Epithelial cell of proximal tubule (primary cell): ENCODE results near the gene PDZD2. TPM values are rescaled to one million over a fixed set of nuclear protein-coding genes. Genes with fewer than 3 reads are reported as not detected.

Experiments
- DNase-seq: peaks from one replicate; pipeline ENCODE4 v3.0.0-alpha.2; 2011; ENCODE audit warnings: low read depth
- H3K4me3 ChIP-seq: 2 replicates; pipeline ENCODE4 v1.5.1; 2011; ENCODE audit warnings: low read depth, mild to moderate bottlenecking, low read length
- CTCF ChIP-seq: conservative IDR thresholded peaks from 2 replicates; pipeline ENCODE4 v1.5.1; 2012; ENCODE audit warnings: low read depth, mild to moderate bottlenecking, low read length
- total RNA-seq: library from RNA; depleted of rRNA; stranded (reverse); fragments of >200 nt; gene quantifications from 2 replicates; pipeline ENCODE4 v1.2.3, GENCODE V29; 2015

The PDZD2 gene
- total RNA-seq, 1 donor from 2014 or later = 8.4 TPM

- H3K4me3 ChIP-seq = no peak overlapping the region
- no peak for TF ChIP-seq CTCF
- DNase-seq = no peak
These were observed 420.1 kb downstream of the PDZD2 start for GRCh38 chr5:32058997-32059396.

GRCh38 chr5:32059761-32060530 is 421.0 kb downstream of the PDZD2 start:
- TF ChIP-seq CTCF = no peak
- DNase-seq = no peak

GRCh38 chr5:32061236-32061635 is 422.3 kb downstream of the PDZD2 start:
- TF ChIP-seq CTCF = no peak
- no peak for DNase-seq
- H3K4me3 ChIP-seq = no peak overlapping the region

More at GRCh38 chr5:32059761-32060530, 421.0 kb downstream of the PDZD2 start:
- no peak overlapping the region for H3K4me3 ChIP-seq

- TF ChIP-seq CTCF = no peak
- DNase-seq = no peak
- no peak overlapping the region for H3K4me3 ChIP-seq
These were observed 427.5 kb downstream of the PDZD2 start for GRCh38 chr5:32066448-32066847.

- no peak overlapping the region for H3K4me3 ChIP-seq
- TF ChIP-seq CTCF = no peak
- no peak for DNase-seq
These were observed 429.0 kb downstream of the PDZD2 start for GRCh38 chr5:32067774-32068470.

GRCh38 chr5:32068561-32068960 is 429.6 kb downstream of the PDZD2 start:
- H3K4me3 ChIP-seq = no peak overlapping the region
- no peak for TF ChIP-seq CTCF
- no peak for DNase-seq
